ENCODE data around the gene JAM2.

GRCh38 chr21:25687787-25688186 lies 48.7 kb downstream of the JAM2 start:
- TF ChIP-seq CTCF (IDR thresholded peaks at IDR 0.05; ENCODE audit: low read depth, low read length) (no peak), EZH2phosphoT487 (IDR thresholded peaks at IDR 0.05; ENCODE audit: low read depth) (no peak)

Measured in OCI-LY3 (cell line).